ENCODE measurements around the gene MPRIP. TPM values are rescaled to one million over a fixed set of nuclear protein-coding genes. Genes with fewer than 3 reads are reported as not detected.

MPRIP gene
- total and polyA plus RNA-seq, 8 donors, result 80.2 to 518 (median 190) TPM

- DNase-seq, result peak; percentile 65 to 88
- 17 to 30% (median 25%) methylated on average over 5 of the region's 5 CpGs for WGBS, 5 donors
- intact Hi-C loops (cut with DNase I; ENCODE audit: low total_unique reads), result no loop called here
Observed at GRCh38 chr17:17109907-17110306, 67.7 kb downstream of the MPRIP start.

GRCh38 chr17:17110520-17110919, 68.3 kb downstream of the MPRIP start:
- intact Hi-C loops (cut with DNase I; ENCODE audit: low total_unique reads), result no loop called here
- DNase-seq, result no peak
- TF ChIP-seq, protein P1, sequence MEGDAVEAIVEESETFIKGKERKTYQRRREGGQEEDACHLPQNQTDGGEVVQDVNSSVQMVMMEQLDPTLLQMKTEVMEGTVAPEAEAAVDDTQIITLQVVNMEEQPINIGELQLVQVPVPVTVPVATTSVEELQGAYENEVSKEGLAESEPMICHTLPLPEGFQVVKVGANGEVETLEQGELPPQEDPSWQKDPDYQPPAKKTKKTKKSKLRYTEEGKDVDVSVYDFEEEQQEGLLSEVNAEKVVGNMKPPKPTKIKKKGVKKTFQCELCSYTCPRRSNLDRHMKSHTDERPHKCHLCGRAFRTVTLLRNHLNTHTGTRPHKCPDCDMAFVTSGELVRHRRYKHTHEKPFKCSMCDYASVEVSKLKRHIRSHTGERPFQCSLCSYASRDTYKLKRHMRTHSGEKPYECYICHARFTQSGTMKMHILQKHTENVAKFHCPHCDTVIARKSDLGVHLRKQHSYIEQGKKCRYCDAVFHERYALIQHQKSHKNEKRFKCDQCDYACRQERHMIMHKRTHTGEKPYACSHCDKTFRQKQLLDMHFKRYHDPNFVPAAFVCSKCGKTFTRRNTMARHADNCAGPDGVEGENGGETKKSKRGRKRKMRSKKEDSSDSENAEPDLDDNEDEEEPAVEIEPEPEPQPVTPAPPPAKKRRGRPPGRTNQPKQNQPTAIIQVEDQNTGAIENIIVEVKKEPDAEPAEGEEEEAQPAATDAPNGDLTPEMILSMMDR (IDR thresholded peaks at IDR 0.05), result no peak
- Histone ChIP-seq H3K4me1 (peaks cover 65 to 90% (median 78%) of the 10 kb centered on the region in 4 donors), H3K4me3 (no peak overlapping the region), H3K27me3 (no peaks in the 10 kb centered on the region), H3K36me3 (peaks cover 0 to 8% (median 3%) of the 10 kb centered on the region in 4 donors), H3K27ac (peak overlapping the region; percentile 32 to 77 (median 74)), H3K9me3 (no peaks in the 10 kb centered on the region)
- 50 to 64% (median 54%) methylated on average over 5 of the region's 5 CpGs for whole genome bisulfite sequencing, 5 donors

More at GRCh38 chr17:17109907-17110306, 67.7 kb downstream of the MPRIP start:
- TF ChIP-seq, protein P1 (IDR thresholded peaks at IDR 0.05), result no peak
- TF ChIP-seq EP300 (IDR thresholded peaks at IDR 0.05) (no peak), POLR2AphosphoS5 (IDR thresholded peaks at IDR 0.05) (peak in 1 of 3 donors; percentile 43), POLR2A (IDR thresholded peaks at IDR 0.05) (no peak)
- Histone ChIP-seq H3K36me3 (peaks cover 0 to 8% (median 3%) of the 10 kb centered on the region in 4 donors), H3K4me1 (peaks cover 58 to 87% (median 72%) of the 10 kb centered on the region in 4 donors), H3K27me3 (no peaks in the 10 kb centered on the region), H3K9me3 (no peaks in the 10 kb centered on the region), H3K4me3 (no peak overlapping the region), H3K27ac (peak overlapping the region; percentile 70 to 78 (median 74))

DNA sequence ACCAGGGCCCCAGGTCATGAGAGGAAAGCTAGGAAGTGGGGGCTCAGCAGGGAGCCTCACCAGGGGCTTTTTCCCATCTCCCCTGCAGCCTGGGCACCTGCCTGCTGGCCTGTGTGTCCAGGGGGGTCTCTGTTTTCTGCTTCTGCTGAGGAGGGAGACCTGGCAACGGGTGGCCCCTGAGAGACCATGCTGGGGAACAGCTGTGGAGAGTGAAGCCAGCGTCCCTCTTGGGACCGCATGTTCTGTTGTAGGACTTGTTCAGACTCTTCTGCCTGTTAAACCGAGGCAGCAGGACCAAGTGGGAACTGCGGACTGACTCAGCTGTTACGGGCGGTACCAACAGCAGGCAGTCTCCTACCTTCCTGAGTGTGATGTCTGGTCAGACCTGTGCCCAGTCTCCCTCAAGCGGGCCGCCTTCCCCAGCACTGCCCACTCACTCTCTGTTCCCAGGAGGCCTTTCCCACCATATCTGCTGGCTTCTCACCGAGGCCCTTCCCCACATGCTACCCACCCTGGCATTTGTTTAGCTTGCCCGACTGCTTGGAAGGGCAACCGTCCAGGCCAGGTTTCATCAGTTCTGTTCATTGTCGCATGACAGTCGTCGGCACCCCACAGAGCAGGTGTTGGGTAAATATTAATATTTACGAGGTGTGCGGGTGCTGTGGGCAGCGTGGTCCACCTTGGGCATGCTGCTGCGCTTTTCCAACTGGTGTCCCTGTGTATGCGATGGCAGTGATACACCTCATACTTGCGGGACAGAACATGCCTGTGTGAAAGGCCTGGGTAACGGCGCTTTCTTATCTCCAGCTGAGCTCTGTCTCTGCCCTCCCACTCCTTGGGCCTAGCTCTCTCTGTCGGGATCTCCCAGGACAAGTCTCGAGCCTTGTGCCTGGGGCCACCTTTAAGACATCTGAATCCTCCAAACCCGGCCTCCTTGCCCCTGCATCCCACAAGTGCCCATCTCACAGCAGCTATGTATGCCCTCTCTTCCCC, 69.4 kb downstream of the MPRIP start:
- TF ChIP-seq, protein P1 (IDR thresholded peaks at IDR 0.05), result no peak
- no peak for TF ChIP-seq EP300 (IDR thresholded peaks at IDR 0.05)
- no peak for TF ChIP-seq POLR2A (IDR thresholded peaks at IDR 0.05)
- TF ChIP-seq POLR2AphosphoS5 (IDR thresholded peaks at IDR 0.05), result no peak
- Histone ChIP-seq H3K27ac (peak overlapping the region in 4 of 5 donors; percentile 18 to 77 (median 34)), H3K4me1 (peaks cover 66 to 91% (median 81%) of the 10 kb centered on the region in 4 donors), H3K36me3 (peaks cover 0 to under 1% (median 0%) of the 10 kb centered on the region in 4 donors), H3K4me3 (no peak overlapping the region), H3K27me3 (no peaks in the 10 kb centered on the region), H3K9me3 (no peaks in the 10 kb centered on the region)
- DNase-seq, result no peak
- WGBS, 5 donors, result 76 to 84% (median 79%) methylated on average over 25 to 26 of the region's 26 CpGs
- intact Hi-C loops (cut with DNase I; ENCODE audit: low total_unique reads), result no loop called here

DNA sequence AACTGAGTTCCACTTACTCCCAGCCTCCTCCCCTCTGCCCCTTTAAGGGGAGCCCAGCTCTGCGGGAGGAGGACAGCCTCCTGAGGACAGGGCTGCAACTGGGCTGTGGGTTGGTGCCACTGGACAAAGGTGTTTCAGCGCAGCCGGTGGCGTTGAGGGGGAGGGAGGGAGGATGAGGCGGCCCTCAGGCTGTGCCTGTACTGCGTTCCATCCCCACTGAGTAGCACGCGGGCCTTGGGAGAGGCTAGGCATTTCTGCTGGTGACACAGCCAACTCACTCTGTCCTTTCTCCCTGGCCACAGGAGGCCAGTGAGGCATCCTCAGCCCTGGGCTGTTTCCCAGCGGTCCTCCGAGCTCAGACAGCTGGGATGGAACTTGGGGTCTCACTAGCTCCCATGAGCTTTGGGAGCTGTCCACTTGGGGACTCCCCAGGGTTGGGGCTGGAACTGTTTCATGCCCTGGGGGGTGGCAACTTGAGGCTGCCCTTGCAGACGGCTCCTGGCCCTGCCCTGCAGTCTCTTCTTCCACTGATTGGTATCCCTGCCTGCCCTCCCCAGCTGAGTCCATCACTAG, 70.5 kb downstream of the MPRIP start:
- peaks cover 58 to 91% (median 75%) of the 10 kb centered on the region in 4 donors for H3K4me1 ChIP-seq

More for the DNA sequence above, 70.5 kb downstream of the MPRIP start:
- Histone ChIP-seq H3K27ac (peak overlapping the region in 1 of 5 donors; percentile 10), H3K36me3 (no peaks in the 10 kb centered on the region), H3K9me3 (no peaks in the 10 kb centered on the region), H3K4me3 (no peak overlapping the region), H3K27me3 (no peaks in the 10 kb centered on the region)
- TF ChIP-seq POLR2AphosphoS5 (IDR thresholded peaks at IDR 0.05) (no peak), POLR2A (IDR thresholded peaks at IDR 0.05) (no peak), EP300 (IDR thresholded peaks at IDR 0.05) (no peak)
- TF ChIP-seq, protein P1 (IDR thresholded peaks at IDR 0.05), result no peak
- 89 to 93% (median 92%) methylated on average over 10 to 11 of the region's 11 CpGs for WGBS, 5 donors
- no peak for DNase-seq
- intact Hi-C loops (cut with DNase I; ENCODE audit: low total_unique reads), result no loop called here
